ENCODE data around the gene SLC9B2.

SLC9B2 gene

DNA sequence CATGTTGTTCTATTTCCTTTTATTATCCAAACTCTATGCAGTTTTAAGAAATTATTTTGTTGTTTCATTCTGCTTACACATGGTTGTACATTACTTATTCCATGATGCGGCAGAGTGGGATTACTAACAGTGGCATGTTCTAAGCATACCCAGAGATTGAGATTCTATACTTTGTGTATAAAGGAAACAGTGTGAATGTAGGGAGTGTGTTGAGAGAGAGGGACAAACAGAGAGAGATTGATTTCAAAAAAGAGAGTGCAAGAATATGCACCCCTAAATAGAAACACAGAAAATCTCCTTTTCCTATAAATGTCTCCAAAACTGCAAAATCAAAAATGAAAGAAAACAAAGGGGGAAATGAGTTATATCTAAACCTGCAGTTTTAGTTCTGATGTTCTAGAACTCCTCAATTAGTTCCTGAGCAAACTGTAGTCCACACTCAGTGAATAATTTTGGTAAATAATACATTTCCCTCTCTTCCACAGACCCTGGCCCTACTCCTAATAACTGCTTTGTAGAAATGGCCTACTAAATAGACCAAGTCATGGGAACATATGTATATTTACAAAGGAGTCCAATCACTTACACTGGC is 88.0 kb downstream of the SLC9B2 start:
- TF ChIP-seq, protein P1, sequence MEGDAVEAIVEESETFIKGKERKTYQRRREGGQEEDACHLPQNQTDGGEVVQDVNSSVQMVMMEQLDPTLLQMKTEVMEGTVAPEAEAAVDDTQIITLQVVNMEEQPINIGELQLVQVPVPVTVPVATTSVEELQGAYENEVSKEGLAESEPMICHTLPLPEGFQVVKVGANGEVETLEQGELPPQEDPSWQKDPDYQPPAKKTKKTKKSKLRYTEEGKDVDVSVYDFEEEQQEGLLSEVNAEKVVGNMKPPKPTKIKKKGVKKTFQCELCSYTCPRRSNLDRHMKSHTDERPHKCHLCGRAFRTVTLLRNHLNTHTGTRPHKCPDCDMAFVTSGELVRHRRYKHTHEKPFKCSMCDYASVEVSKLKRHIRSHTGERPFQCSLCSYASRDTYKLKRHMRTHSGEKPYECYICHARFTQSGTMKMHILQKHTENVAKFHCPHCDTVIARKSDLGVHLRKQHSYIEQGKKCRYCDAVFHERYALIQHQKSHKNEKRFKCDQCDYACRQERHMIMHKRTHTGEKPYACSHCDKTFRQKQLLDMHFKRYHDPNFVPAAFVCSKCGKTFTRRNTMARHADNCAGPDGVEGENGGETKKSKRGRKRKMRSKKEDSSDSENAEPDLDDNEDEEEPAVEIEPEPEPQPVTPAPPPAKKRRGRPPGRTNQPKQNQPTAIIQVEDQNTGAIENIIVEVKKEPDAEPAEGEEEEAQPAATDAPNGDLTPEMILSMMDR (IDR thresholded peaks at IDR 0.05; ENCODE audit: low read depth, low read length, missing control alignments) = no peak
- H3K27me3 ChIP-seq (replicated peaks) = no peaks in the 10 kb centered on the region

GRCh38 chr4:102981005-102981404 is 95.6 kb downstream of the SLC9B2 start:
- Histone ChIP-seq H3K27me3 (replicated peaks) (no peaks in the 10 kb centered on the region), H3K4me3 (ENCODE audit: low read depth, low read length) (no peak overlapping the region), H3K27ac (no peak overlapping the region), H3K36me3 (replicated peaks) (no peaks in the 10 kb centered on the region)
- TF ChIP-seq, protein P1 (IDR thresholded peaks at IDR 0.05; ENCODE audit: low read depth, low read length, missing control alignments) = no peak
- in situ Hi-C loops (cut with HindIII; ENCODE audit: low pct_ligation_motif_present, low sequenced_read_pairs) = no loop called here
- DNase-seq = no peak

More for the DNA sequence above, 88.0 kb downstream of the SLC9B2 start:
- in situ Hi-C loops (cut with HindIII; ENCODE audit: low pct_ligation_motif_present, low sequenced_read_pairs) = no loop called here
- no peak for DNase-seq
- Histone ChIP-seq H3K27ac (no peak overlapping the region), H3K4me3 (ENCODE audit: low read depth, low read length) (no peak overlapping the region), H3K36me3 (replicated peaks) (no peaks in the 10 kb centered on the region)

Measured in brain microvascular endothelial cell (primary cell).